Colonic mucosa (tissue), 4 donors: ENCODE results near the gene KAT7. TPM values are rescaled to one million over a fixed set of nuclear protein-coding genes. Genes with fewer than 3 reads are reported as not detected.

Source experiments
- DNase-seq: peaks from one replicate; pipeline ENCODE4 v3.0.0-alpha.2; 2020
- H3K27ac ChIP-seq: fragments of 200-600 bp; one replicate; pipeline ENCODE4 v1.8.0; 2021
- H3K27me3 ChIP-seq: fragments of 200-600 bp; one replicate; pipeline ENCODE4 v1.8.0; 2021
- H3K36me3 ChIP-seq: fragments of 200-600 bp; one replicate; pipeline ENCODE4 v1.8.0; 2021
- H3K4me1 ChIP-seq: fragments of 200-600 bp; one replicate; pipeline ENCODE4 v1.8.0; 2021; ENCODE audit warnings: mild to moderate bottlenecking
- H3K4me3 ChIP-seq: fragments of 200-600 bp; one replicate; pipeline ENCODE4 v1.8.0; 2021
- H3K9ac ChIP-seq, 2 donors: one replicate each; pipeline ENCODE4 v1.7.0; 2013; ENCODE audit warnings: control low read depth in 2 of 2, low read depth in 2 of 2, low read length in 2 of 2
- H3K9me3 ChIP-seq: fragments of 200-600 bp; one replicate; pipeline ENCODE4 v1.8.0; 2021
- intact Hi-C: fragments of 100-400 bp; cut with DNase I; formaldehyde crosslinking; loops from one replicate; pipeline ENCODE4 v1.14.1; 2022
- total RNA-seq, 2 donors: library from RNA; stranded (reverse); fragmentation: NEBNext Ultra II Directional in 1 of 2; extraction: Animal tissue kit (Norgen Biotek cat#: 25700) in 1 of 2; gene quantifications; one replicate each; pipeline ENCODE4 v1.2.1, GENCODE V29; 2021
- TF ChIP-seq, protein P1 (sequence below): fragments of 200-600 bp; IDR thresholded peaks from one replicate; pipeline ENCODE4 v1.8.0; 2022; ENCODE audit warnings: antibody characterized with exemption, mild to moderate bottlenecking
- donor health status: healthy.
- donor health status: DM: no; HTN: no; CAD: no.
- donor health status: DM: no; HTN: no; CAD: no.

Gene KAT7
- total RNA-seq, 2 donors from 2014 or later: 39.4 to 42.5 TPM

DNA sequence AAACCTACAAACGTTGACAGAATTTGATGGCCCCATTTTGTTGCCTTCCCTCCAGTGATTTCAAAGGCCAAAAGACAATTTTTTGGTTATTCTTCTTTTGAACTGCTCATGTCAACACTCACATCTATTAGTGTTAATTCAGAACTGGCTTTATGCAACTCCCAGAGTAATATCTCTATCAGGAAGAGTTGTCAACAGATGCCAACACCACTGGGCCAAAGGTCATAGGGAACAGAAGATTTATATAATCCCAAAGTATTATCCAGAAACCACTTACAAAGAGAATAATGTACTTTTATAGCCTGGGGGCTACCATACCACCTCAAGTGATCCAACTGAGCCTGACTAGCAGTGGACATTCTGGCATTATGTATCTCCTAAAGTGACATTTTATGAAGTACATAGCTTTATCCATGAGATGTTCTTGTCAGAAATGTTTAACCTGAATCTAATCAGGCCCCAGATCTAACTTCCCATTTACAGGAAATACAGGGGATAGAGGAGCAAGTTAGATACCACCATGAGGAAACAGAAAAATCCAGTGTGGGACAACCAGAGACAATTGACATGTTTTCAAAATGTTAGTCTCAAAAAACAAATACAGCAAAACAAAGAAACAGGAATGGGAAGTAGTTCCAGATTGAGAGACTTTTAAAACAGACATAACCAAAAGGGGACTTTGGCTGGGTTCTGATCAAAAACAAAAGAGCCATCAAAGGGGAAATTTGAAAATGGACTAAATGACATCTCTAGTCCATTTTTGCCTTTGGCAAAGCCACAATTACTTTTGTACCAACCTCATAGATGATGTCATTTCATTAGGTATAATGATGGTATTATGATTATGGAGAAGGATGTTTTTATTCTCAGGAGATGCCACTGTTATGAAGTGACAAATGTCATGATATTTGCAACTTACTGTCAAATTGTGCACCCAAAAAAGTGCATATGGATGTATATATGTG is 43.0 kb upstream of the KAT7 start:
- Histone ChIP-seq H3K4me3 (no peak overlapping the region), H3K9me3 (no peaks in the 10 kb centered on the region), H3K36me3 (no peaks in the 10 kb centered on the region), H3K4me1 (peaks cover 4% of the 10 kb centered on the region), H3K27ac (peak overlapping the region; percentile 54), H3K9ac (no peak overlapping the region), H3K27me3 (no peaks in the 10 kb centered on the region)
- DNase-seq: no peak
- TF ChIP-seq, protein P1, sequence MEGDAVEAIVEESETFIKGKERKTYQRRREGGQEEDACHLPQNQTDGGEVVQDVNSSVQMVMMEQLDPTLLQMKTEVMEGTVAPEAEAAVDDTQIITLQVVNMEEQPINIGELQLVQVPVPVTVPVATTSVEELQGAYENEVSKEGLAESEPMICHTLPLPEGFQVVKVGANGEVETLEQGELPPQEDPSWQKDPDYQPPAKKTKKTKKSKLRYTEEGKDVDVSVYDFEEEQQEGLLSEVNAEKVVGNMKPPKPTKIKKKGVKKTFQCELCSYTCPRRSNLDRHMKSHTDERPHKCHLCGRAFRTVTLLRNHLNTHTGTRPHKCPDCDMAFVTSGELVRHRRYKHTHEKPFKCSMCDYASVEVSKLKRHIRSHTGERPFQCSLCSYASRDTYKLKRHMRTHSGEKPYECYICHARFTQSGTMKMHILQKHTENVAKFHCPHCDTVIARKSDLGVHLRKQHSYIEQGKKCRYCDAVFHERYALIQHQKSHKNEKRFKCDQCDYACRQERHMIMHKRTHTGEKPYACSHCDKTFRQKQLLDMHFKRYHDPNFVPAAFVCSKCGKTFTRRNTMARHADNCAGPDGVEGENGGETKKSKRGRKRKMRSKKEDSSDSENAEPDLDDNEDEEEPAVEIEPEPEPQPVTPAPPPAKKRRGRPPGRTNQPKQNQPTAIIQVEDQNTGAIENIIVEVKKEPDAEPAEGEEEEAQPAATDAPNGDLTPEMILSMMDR: no peak
- intact Hi-C loops: no loop called here

DNA sequence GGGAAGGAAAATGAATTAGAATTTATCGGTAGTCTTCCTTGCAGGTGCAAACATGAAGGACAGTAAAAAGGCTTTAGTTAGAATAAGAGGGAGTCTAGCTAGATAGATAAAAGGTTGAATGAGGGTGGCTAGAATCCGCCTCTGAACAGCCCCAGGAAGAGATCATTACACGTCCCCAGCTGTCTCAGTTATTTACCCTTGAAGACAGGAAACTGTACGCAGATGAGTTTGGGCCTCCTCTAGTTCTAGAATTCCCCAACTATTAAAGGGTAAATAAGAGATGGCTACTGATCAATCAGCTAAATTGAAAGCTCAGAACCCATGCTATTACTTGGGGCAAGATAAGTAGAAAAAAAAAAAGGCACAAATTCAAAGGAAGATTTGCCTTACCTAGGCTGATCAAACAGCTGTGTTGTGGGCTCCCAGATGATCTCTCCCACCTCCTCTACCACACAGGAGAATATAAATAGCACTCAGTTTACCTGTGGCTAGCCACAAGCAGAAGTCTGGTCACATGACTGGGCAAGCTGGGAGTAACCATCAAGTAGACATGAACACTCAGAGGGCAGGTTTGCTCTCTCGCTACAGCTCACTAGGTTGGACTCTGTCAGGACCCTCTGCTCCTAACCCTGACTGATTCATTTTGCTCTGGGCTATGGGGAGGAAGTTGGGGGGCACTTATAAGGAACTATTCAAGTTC is 41.5 kb upstream of the KAT7 start:
- no peaks in the 10 kb centered on the region for H3K36me3 ChIP-seq
- H3K27ac ChIP-seq: peak overlapping the region; percentile 54
- H3K4me1 ChIP-seq: peaks cover 4% of the 10 kb centered on the region
- H3K27me3 ChIP-seq: no peaks in the 10 kb centered on the region
- H3K4me3 ChIP-seq: no peak overlapping the region
- no peaks in the 10 kb centered on the region for H3K9me3 ChIP-seq
- no peak for DNase-seq
- H3K9ac ChIP-seq: peak overlapping the region in 1 of 2 donors; percentile 53
- intact Hi-C loops: no loop called here
- TF ChIP-seq, protein P1: no peak

DNA sequence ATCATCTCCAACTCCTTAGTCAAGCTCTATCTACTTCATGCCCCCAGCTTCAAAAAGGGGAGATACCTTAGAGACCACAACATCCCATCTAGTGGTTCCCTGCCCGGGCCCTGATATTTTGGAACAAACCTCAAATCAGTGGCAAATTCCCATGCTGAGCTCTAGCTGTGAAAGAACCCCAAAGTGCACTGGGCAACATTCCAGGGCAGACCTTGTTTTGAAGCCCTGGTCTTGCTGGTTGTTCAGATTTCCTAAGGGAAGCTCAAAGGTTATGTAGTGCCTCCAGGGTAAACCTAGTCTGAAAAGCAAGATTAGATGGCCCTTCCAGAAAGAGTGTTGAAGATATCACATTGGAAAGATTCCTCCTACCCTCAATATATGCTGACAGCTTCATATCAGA is 40.8 kb upstream of the KAT7 start:
- H3K9ac ChIP-seq: peak overlapping the region in 1 of 2 donors; percentile 32
- no peak overlapping the region for H3K4me3 ChIP-seq
- no peak for DNase-seq
- H3K27me3 ChIP-seq: no peaks in the 10 kb centered on the region
- H3K4me1 ChIP-seq: peaks cover 4% of the 10 kb centered on the region
- intact Hi-C loops: no loop called here
- H3K36me3 ChIP-seq: no peaks in the 10 kb centered on the region
- H3K27ac ChIP-seq: peak overlapping the region; percentile 54
- no peaks in the 10 kb centered on the region for H3K9me3 ChIP-seq
- TF ChIP-seq, protein P1: no peak

DNA sequence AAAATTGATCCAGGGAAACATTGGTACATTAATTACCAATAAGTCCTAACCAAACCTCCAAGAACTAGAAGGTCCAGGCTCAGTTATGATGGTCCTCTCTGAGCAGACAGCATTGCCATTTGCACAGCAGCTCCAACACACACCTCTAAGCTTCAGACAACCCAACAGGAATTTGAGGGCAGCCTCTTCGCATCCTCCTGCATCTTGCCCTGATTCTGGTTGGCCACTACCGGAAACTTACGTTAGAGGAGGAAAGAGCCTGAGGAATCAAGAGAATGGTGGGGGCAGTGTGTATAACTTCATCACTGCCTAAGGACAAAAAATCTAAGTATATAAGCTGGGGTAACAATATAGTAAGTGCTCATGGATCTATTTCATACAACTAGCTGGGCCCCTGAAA is 40.3 kb upstream of the KAT7 start:
- H3K36me3 ChIP-seq: no peaks in the 10 kb centered on the region
- no peak overlapping the region for H3K9ac ChIP-seq
- H3K4me1 ChIP-seq: no peaks in the 10 kb centered on the region
- H3K27me3 ChIP-seq: no peaks in the 10 kb centered on the region
- peak overlapping the region; percentile 54 for H3K27ac ChIP-seq
- H3K4me3 ChIP-seq: no peak overlapping the region
- intact Hi-C loops: no loop called here
- no peaks in the 10 kb centered on the region for H3K9me3 ChIP-seq
- TF ChIP-seq, protein P1: no peak
- no peak for DNase-seq

DNA sequence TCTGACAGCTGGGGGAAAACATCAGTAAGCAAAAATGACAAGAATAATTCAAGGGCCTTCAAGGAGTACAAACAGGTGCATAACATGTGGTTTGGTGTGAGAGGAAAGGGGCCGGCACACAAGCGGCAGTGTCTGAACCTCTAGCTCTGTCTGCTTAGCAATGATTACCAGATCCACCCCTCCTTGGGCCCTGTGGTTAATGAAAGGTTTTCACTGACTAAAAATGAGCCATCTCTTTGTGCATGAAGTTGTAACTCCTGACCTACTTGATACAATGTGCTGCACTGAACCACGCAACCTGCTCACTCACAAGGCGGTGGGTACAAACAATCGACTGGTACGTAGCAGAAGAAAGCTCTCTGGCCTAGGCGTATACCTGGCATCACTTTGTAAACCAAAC is 39.7 kb upstream of the KAT7 start:
- Histone ChIP-seq H3K27ac (peak overlapping the region; percentile 54), H3K4me1 (no peaks in the 10 kb centered on the region), H3K9ac (no peak overlapping the region), H3K4me3 (no peak overlapping the region), H3K9me3 (no peaks in the 10 kb centered on the region), H3K27me3 (no peaks in the 10 kb centered on the region), H3K36me3 (no peaks in the 10 kb centered on the region)
- no peak for DNase-seq
- intact Hi-C loops: no loop called here
- TF ChIP-seq, protein P1: no peak
